HG03558 (cell line): Measurements from ENCODE around the gene UMODL1.

ENCODE experiments used
- ATAC-seq: cut with Tn5 transposase; IDR thresholded peaks from one replicate; pipeline ENCODE4 v1.9.1; 2021; ENCODE audit warnings: moderate number of reproducible peaks; ENCODE audit not compliant: unreplicated experiment; ENCODE audit errors: extremely low read depth

UMODL1 gene

DNA sequence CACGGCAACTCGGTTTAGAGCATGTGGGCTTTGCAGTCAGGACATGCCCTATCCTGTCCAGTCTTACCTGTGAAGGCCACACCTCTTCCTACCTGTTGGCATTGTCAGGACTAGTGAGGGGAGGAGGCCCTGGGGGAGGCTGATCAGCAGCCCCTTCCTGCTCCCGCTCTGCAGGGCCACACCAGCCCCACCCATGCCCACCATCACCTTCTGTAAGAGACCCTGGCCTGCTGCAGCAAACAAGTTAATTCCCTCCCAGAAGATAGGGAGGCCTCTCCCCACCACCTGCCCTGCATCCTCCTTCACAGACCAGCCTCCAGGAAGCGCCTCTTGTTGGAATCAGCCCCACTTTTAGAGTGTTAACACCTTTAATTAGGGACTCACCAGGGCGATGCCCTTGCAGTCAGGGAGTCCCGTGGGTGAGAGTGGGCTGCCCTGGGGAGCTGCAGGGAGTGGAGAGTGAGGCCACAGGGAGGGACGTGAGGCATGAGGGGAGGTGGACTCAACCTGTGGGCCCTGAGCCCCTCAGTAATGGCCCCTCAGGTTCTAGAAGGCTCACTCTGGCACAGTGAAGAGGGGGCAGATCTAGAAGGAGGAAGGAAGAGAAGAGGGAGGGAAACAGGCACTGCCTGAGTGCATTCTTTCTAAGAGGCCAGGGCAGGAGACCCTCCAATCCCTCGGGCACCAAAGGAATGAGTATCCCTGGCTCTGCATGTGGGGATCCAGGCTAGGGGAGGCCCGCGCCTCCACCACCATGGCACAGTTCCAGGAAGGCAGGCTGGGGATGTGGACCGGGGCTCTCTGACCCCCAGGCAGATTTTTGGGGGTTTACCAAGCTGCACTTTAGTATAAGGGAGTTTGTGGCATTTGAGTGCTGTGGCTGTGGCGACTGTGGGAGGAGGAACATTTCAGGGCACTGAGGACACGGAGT lies 8.2 kb downstream of the UMODL1 start:
- ATAC-seq = no peak

DNA sequence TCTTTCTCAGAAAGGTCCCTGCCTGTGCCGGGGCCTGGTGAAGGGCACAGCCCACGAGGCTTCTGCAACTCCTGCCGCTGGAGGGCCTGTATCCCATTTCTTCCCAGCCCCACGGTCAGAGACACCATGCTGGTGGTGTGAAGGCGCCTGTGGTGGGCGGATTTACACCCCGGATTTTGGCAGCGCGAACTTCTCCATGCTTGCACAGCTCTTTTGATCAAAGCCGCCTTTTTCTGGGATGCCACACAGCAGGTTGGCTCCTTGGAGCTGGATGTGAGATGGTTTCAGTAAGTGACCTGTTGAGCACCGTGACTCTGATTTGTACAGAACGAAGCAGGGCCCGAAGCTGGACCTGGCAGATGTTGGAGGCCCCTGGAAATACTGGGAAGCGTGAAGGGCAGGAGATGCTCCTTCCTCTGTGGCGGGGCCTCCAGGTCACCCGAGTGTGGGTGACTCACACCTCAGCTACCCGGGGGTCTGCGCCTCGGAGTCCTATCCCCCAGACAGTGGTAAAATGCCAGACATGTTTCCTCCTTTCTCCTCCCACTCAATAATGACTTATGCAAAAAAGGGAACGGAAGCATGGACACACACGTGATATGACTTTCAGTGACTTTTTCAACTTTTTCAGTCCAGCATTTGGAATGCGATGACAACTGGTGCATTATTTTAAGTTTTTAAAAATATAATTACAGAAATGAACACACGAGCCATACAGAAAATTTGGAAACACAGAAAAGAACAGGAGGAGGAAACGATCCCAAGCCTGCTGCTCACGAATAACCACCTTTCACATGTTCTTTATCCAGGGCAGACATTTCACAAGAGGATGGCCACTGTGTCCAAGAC lies 9.0 kb downstream of the UMODL1 start:
- no peak for ATAC-seq

GRCh38 chr21:42080788-42081083 lies 9.6 kb downstream of the UMODL1 start:
- no peak for ATAC-seq

DNA sequence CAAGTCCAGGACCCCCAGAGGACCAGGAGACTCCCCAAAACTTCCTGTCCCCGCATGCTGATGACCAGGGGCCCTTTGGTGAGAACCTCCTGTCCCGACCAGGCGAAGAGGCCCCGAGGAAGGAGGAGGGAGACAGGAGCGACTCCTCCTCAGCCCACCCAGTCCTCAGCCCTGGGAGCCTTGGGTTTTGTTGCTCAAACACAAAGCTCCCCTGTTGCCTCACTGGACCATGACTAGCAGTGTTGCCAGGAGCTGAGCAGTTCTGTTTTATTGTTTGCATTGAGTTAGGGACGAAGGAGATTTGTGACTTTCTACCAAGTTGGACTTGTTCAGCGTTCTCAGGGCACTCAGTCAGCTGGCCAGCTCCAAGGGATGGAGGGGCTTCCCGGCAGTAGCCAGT lies 10.0 kb downstream of the UMODL1 start:
- ATAC-seq = no peak

DNA sequence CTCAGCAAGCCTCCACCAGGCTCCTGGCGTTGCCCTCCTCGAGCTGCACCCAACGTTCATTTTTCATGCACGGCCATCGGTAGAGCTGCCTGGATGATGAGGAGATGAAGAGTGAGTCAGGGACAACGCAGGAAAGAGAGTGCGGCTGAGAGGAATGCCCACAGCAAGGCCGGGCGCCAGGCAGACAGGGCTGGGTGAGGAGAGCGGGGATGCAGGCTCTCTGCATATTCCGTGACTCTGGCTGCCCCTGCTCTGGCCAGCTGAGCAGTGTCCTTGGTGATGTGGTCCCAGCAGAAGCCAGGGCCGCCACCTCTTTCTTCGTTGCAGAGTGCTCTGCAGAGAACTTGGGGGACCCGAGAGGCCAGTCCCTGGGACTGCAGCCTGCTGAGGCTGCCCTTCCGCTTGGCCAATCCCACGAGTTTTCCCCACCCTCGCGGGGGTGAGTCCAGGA lies 10.8 kb downstream of the UMODL1 start:
- no peak for ATAC-seq

DNA sequence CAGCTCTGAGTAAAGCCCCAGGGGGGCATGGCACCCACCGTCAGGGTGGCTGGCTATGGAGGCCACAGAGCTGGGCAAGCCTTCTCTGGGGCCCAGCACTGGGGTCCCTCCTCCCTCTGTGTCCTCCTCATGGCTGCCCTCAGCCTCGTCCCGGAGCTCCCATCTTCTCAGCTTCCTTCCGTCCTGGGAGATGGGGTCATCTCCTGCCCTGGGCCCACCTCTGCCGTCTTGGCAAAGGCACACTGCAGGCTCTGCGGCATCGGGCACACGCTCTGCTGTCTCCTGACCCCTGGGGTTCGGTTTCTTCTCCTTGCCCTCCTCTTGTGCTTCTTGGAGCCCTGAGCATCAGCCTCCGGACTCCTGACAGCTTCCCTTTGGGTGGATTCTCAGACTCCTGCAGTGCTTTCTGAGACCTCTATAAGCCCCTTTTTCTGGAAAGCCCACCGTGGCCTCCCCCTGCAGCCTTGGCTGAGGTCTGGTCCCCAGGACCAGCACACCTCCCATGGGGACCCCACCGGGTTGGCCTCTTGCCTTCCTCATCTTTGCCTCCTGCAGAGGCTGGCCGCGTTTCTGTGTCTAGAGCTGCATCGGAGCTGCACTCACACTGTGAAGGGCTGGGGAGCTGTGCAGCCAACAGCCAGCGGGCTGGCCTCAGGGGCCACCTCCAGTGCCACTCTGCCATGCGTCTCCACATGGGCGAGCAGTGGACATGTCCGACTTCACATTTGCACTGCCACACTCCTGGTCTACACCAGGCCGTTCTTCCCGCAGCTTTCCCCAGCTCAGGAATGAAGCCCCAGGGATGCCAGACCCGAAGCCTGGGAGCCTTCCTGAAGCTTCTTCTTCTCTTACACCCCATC lies 11.6 kb downstream of the UMODL1 start:
- ATAC-seq = no peak

GRCh38 chr21:42083361-42083690 lies 12.2 kb downstream of the UMODL1 start:
- ATAC-seq = no peak

- ATAC-seq = no peak
These were observed 13.0 kb downstream of the UMODL1 start for GRCh38 chr21:42084079-42084478.

DNA sequence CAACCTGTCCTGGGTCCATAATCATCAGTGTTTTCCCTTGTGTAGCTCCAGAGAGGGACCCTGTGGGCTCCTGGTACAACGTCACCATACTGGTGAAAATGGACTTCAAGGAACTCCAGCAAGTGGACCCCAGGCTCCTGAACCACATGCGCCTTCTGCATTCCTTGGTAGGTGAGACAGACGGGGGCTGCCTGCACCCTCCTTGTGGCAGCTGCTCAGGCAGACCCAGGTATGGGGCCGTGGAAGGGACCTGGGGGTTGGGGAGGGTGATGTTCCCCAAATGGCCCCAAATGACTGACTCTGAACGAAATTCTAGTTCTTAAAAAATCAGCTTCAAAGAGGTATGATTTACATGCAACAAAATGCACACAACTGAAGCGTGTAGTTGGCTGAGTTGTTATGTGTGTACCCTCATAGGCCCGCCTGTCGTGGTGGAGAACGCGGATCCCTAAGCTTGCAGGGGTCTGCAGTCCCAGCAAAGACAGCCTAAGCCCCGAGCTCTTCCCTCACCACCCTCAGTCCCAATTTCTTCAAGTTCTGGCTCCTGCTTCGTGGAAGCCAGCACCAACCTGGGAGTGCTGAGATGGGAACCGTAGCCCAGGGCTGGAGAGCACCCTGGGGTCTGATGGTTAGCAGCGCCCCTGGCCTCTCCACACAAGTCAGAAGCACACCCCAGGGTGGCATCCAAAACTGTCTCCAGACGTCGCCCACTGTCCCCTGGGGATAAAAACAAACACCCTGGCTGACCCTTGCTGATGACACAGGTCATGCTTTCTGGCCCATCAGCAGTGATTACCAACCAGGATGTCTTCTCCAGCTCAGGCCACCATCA lies 14.3 kb downstream of the UMODL1 start:
- ATAC-seq = no peak

DNA sequence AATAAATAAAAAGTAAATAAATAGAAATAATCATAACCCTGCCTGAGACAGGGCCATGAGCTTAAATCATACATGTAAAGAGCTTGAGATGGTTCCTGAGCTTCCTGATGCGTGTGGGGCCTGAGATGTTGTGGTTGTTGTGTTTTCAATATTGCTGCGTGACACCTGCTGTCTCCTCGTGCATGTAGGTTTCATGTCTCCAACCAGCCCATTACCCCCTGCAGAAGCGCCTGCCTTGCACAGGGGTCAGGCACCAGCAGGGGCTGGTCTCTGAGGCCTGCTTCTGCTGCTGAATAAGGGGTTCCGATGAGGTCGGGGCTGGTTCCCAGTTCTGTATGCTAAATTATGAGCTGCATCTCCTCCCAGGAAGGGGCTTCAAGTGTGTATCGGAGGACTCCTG lies 15.9 kb downstream of the UMODL1 start:
- ATAC-seq = no peak

DNA sequence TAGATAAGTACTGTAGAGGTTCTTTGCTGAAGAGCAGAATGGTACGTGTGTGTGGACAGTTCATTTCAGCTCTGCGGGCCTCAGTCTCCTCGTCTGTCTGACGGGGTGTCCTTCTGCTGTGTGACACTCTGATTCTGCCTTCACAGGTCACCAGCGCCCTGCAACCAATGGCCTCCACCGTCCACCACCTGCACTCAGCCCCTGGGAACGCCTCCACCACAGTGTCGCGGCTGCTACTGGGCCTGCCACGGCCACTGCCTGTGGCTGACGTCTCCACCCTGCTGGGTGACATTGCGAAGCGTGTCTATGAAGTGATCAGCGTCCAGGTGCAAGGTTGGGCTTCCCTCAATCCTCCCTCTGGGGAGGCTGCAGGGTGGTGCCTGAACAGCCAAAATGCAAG lies 17.0 kb downstream of the UMODL1 start:
- ATAC-seq = no peak

- ATAC-seq = no peak
These were observed 17.5 kb downstream of the UMODL1 start for GRCh38 chr21:42088658-42089057.

DNA sequence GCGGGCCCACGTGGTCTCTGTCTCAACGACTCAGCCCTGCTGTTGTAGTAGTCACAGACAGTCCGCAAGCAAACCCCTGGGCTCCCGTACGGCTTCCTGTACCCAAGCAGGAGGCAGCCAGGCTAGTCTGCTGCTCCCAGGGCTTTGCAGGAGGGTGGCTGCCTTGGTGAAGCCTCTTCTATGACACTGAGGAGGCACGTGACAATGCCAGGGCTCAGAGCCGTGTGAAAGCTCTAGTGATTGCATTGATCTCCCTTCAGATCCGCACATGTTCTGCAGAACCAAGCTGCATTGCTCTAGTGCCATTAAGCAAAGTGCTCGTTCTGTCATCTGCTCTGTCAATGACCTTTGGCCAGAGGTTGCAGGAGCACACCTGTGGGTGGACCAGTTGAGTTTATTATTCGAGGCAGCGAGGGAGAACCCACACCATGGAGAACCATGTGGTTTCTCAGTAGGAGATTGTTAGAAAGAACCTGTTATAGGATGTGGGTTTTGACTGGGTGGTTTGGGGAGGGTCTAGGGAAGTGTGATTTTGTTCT lies 18.0 kb downstream of the UMODL1 start:
- ATAC-seq = no peak

- no peak for ATAC-seq
These were observed 18.7 kb downstream of the UMODL1 start for GRCh38 chr21:42089665-42090310.

DNA sequence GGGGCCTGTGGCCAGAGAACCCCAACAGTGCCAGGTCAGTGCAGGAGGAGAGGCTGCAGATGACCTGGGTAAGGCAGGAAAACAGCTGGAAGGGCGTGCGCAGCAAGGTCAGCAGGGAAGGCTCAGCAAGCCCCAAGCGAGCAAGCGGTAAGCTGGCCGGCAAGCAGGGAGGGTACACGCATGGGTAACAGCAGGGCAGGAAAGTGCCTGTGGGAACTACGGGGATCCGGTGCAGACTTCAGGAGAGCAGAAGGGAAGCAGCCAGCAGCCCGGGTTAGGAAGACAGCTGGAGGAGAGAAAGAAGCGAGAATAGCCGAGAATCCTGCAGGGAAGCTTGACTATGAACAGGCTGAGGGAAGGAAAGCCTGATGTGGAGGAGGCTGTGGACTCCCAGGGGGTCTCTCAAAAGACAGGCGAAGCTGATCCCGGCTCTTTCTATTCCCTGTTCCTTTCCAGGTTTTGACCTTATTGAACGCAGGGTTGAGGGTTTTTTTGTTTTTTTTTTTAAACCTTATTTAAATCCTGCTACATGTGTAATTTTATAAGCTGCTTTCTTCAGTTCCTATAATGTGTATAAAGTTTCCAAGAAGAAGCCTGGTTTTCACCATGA lies 20.9 kb downstream of the UMODL1 start:
- no peak for ATAC-seq

DNA sequence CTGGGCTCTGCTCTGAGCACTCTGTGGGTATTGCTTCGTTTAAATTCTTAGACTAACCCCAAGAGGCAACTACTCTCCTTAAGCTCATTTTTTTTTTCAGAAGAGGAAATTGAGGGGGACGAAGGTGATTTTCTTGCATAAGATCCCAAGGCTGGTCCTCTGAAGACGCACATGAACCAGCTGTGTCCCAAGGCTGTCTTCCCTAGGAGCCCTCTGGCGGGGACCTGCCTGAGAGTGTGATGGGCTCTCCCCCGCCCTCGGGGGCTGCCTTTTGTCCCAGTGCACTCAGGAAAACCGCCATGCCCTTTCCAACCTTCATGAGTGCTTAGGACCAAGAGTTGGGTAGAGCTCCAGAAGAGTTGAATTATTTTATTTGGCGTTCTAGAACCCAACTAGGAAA lies 21.7 kb downstream of the UMODL1 start:
- ATAC-seq = no peak

DNA sequence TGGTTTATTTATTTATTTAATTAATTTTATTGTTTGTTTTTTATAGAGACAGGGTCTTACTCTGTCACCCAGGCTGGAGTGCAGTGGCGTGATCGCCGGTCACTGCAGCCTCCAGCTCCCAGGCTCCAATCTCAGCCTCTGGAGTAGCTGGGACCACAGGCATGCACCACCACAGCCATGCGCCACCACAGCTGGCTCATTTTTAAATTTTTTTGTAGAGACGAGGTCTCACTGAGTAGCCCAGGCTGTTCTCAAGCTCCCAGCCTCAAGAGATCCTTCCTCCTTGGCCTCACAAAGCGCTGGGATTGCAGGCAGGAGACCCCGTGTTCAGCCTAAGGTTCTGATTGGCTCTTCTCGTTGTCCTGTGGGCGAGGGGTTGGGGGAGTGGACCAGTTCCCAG lies 22.1 kb downstream of the UMODL1 start:
- no peak for ATAC-seq

GRCh38 chr21:42093991-42094421 lies 22.9 kb downstream of the UMODL1 start:
- no peak for ATAC-seq

DNA sequence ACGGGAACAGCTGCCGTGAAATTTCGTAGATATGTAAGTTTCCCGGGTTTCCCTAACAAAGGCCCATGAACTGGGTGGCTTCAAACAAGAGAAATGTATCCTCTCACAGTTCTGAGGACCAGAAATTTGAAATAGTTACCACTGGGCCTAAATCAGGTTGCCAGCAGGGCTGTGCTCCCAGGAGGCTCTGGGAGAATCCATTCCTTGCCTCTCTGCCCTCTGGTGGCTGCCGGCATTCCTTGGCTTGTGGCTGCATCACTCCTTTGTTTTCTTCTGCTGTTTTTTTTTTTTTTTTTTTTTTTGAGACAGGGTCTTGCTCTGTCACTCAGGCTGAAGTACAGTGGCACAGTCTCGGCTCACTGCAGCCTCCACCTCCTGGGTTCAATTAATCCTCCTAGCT lies 23.7 kb downstream of the UMODL1 start:
- no peak for ATAC-seq
